NCI-H510A treated with DMSO at 0.1 percent for 48 hours (cell line): Measurements from ENCODE around the gene RASA2.
"Not testable (repeated sequence)": the region's sequence is repeated elsewhere in the genome, so short reads cannot be mapped to it uniquely, and the experiment has no call there.

Experiments used
- DNase-seq: peaks from one replicate; lab custom pipeline; 2025; lab: John Stamatoyannopoulos, UW

Gene RASA2

GRCh38 chr3:141493184-141493583 is 6.4 kb downstream of the RASA2 start:
- DNase-seq: no peak

- not testable (repeated sequence) for DNase-seq
These were observed 10.8 kb downstream of the RASA2 start for GRCh38 chr3:141497589-141497988.

GRCh38 chr3:141498598-141499223 is 11.9 kb downstream of the RASA2 start:
- no peak for DNase-seq

- DNase-seq: no peak
These were observed 12.5 kb downstream of the RASA2 start for GRCh38 chr3:141499284-141499683.

GRCh38 chr3:141499965-141500364 is 13.1 kb downstream of the RASA2 start:
- DNase-seq: no peak

- DNase-seq: no peak
These were observed 13.6 kb downstream of the RASA2 start for GRCh38 chr3:141500397-141500796.

- no peak for DNase-seq
These were observed 18.3 kb downstream of the RASA2 start for GRCh38 chr3:141505166-141505565.

- no peak for DNase-seq
These were observed 19.2 kb downstream of the RASA2 start for GRCh38 chr3:141506071-141506470.

GRCh38 chr3:141507392-141508066 is 20.7 kb downstream of the RASA2 start:
- no peak for DNase-seq

- DNase-seq: no peak
These were observed 21.2 kb downstream of the RASA2 start for GRCh38 chr3:141508067-141508436.

GRCh38 chr3:141511361-141511760 is 24.5 kb downstream of the RASA2 start:
- no peak for DNase-seq

GRCh38 chr3:141514382-141514781 is 27.6 kb downstream of the RASA2 start:
- DNase-seq: no peak

- DNase-seq: no peak
These were observed 32.8 kb downstream of the RASA2 start for GRCh38 chr3:141519587-141519986.

- no peak for DNase-seq
These were observed 35.0 kb downstream of the RASA2 start for GRCh38 chr3:141521781-141522180.

GRCh38 chr3:141523615-141524375 is 37.0 kb downstream of the RASA2 start:
- no peak for DNase-seq

GRCh38 chr3:141524988-141525387 is 38.2 kb downstream of the RASA2 start:
- no peak for DNase-seq

- DNase-seq: no peak
These were observed 39.0 kb downstream of the RASA2 start for GRCh38 chr3:141525814-141526213.

GRCh38 chr3:141526709-141527108 is 39.9 kb downstream of the RASA2 start:
- no peak for DNase-seq

- DNase-seq: no peak
These were observed 42.0 kb downstream of the RASA2 start for GRCh38 chr3:141528800-141529199.

GRCh38 chr3:141529256-141529655 is 42.4 kb downstream of the RASA2 start:
- DNase-seq: no peak

GRCh38 chr3:141529717-141530414 is 43.0 kb downstream of the RASA2 start:
- DNase-seq: no peak

- DNase-seq: no peak
These were observed 43.6 kb downstream of the RASA2 start for GRCh38 chr3:141530415-141530768.

- DNase-seq: no peak
These were observed 45.8 kb downstream of the RASA2 start for GRCh38 chr3:141532609-141533008.
